K562 (cell line): ENCODE data around the gene FASTK. TPM values are rescaled to one million over a fixed set of nuclear protein-coding genes. Genes with fewer than 3 reads are reported as not detected.

Experiments
- CEBPB ChIP-seq: fragments of 450-650 bp; IDR thresholded peaks from 2 replicates; pipeline ENCODE4 v1.6.1; 2016; ENCODE audit warnings: missing genetic modification characterization, missing compliant biosample characterization
- CSDE1 ChIP-seq, 2 experiments: fragments of 450-650 bp; IDR thresholded peaks; 2 replicates each; pipeline ENCODE4 v1.6.1; 2016; ENCODE audit warnings: mild to moderate bottlenecking in 1 of 2
- DIDO1 ChIP-seq: fragments of 450-650 bp; IDR thresholded peaks from 2 replicates; pipeline ENCODE4 v1.6.1; 2016; ENCODE audit warnings: low read depth, missing biosample characterization, missing genetic modification characterization
- ESRRA ChIP-seq: fragments of 450-650 bp; IDR thresholded peaks from 2 replicates; pipeline ENCODE4 v1.6.1; 2014; ENCODE audit warnings: low read depth, mild to moderate bottlenecking, moderate library complexity, borderline replicate concordance
- FOXJ3 ChIP-seq: sonication (generic); formaldehyde crosslinking; IDR thresholded peaks from 2 replicates; pipeline ENCODE4 v1.4.0; 2020; ENCODE audit warnings: mild to moderate bottlenecking, missing genetic modification reagents
- GATAD2B ChIP-seq: fragments of 450-650 bp; IDR thresholded peaks from 2 replicates; pipeline ENCODE4 v1.6.1; 2017; ENCODE audit warnings: mild to moderate bottlenecking, borderline replicate concordance
- HNRNPH1 ChIP-seq: fragments of 200-400 bp; formaldehyde crosslinking; optimal IDR thresholded peaks from 2 replicates; pipeline ENCODE3; 2017; ENCODE audit warnings: low read depth, mild to moderate bottlenecking, low read length, moderate library complexity
- IRF2 ChIP-seq: sonication (generic); formaldehyde crosslinking; IDR thresholded peaks from 2 replicates; pipeline ENCODE4 v1.8.1; 2022; ENCODE audit warnings: mild to moderate bottlenecking, missing genetic modification reagents
- KDM1A ChIP-seq, 2 experiments: fragments of 450-650 bp; IDR thresholded peaks; 2 replicates each; pipeline ENCODE4 v1.6.1; 2016; ENCODE audit warnings: mild to moderate bottlenecking in 2 of 2
- NFATC3 ChIP-seq: fragments of 450-650 bp; IDR thresholded peaks from 2 replicates; pipeline ENCODE4 v1.6.1; 2017; ENCODE audit warnings: mild to moderate bottlenecking
- NRF1 ChIP-seq, 2 experiments: fragments of 450-650 bp; IDR thresholded peaks in 1 of 2; conservative IDR thresholded peaks in 1 of 2; 2 replicates each; pipeline ENCODE4 v1.6.1; 2014; ENCODE audit warnings: mild to moderate bottlenecking in 2 of 2
- OTX1 ChIP-seq: fragments of 450-650 bp; formaldehyde crosslinking; IDR thresholded peaks from 2 replicates; pipeline ENCODE4 v1.4.0; 2022; ENCODE audit warnings: mild to moderate bottlenecking
- RFX1 ChIP-seq: fragments of 450-650 bp; IDR thresholded peaks from 2 replicates; pipeline ENCODE4 v1.6.1; 2016; ENCODE audit warnings: mild to moderate bottlenecking, moderate library complexity
- SMAD2 ChIP-seq: fragments of 150-350 bp; IDR thresholded peaks from 2 replicates; pipeline ENCODE4 v1.6.1; 2014; ENCODE audit warnings: low read depth, mild to moderate bottlenecking, low read length
- SREBF1 ChIP-seq: fragments of 150-350 bp; IDR thresholded peaks from 2 replicates; pipeline ENCODE4 v1.6.1; 2014; ENCODE audit warnings: antibody characterized with exemption, low read depth, low read length, borderline replicate concordance
- THRAP3 ChIP-seq: fragments of 450-650 bp; IDR thresholded peaks from 2 replicates; pipeline ENCODE4 v1.6.1; 2016; ENCODE audit warnings: mild to moderate bottlenecking, inconsistent platforms, borderline replicate concordance
- ZNF121 ChIP-seq: sonication (generic); formaldehyde crosslinking; conservative IDR thresholded peaks from 2 replicates; pipeline ENCODE4 v1.8.0; 2022; ENCODE audit warnings: missing genetic modification reagents
- ZNF57 ChIP-seq: fragments of 450-650 bp; formaldehyde crosslinking; IDR thresholded peaks from 2 replicates; pipeline ENCODE4 v1.4.0; 2020; ENCODE audit warnings: mild to moderate bottlenecking, moderate library complexity
- ZNF766 ChIP-seq: fragments of 200-800 bp; sonication (Bioruptor generic); conservative IDR thresholded peaks from 2 replicates; pipeline ENCODE4 v1.6.1; 2016; ENCODE audit warnings: missing genetic modification characterization, missing compliant biosample characterization
- polyA plus RNA-seq, 8 experiments: library from polyadenylated mRNA; depleted of rRNA in 4 of 8; stranded (reverse) in 5 of 8; unstranded in 3 of 8; fragments of >200 nt; fragmentation: Nextera tagmentation in 2 of 8; fragmentation: Illumina TruSeq in 1 of 8; extraction: Ambion mirVana in 2 of 8; extraction: Trizol in 1 of 8; gene quantifications; 2 replicates each; pipeline versions ENCODE4 v1.2.1 to v1.2.3, GENCODE V29; 2011 to 2014; ENCODE audit warnings: inconsistent platforms in 1 of 8, missing spikeins in 1 of 8
- total RNA-seq, 7 experiments: library from RNA; depleted of rRNA in 6 of 7; stranded (reverse); fragments of >200 nt in 6 of 7; fragmentation: Illumina TruSeq in 2 of 7; extraction: Trizol in 2 of 7; gene quantifications; 2 replicates each; pipeline versions ENCODE4 v1.2.1 to v1.2.3, GENCODE V29; 2011 to 2021; ENCODE audit warnings: low replicate concordance in 1 of 7
- TF ChIP-seq, protein P1 (sequence below): sonication (generic); formaldehyde crosslinking; IDR thresholded peaks from 2 replicates; pipeline ENCODE4 v1.8.1; 2023; ENCODE audit warnings: mild to moderate bottlenecking, missing genetic modification reagents
- TF ChIP-seq, protein P2 (sequence below), 3 experiments: fragments of 200-800 bp in 1 of 3; fragments of 250-450 bp in 1 of 3; fragments of 450-650 bp in 1 of 3; sonication (Bioruptor Pico) in 1 of 3; sonication (Bioruptor generic) in 1 of 3; formaldehyde crosslinking in 1 of 3; IDR thresholded peaks; 2 replicates each; pipeline versions ENCODE4 v1.6.1 to v1.8.0; 2016 to 2022; ENCODE audit warnings: mild to moderate bottlenecking in 2 of 3, missing genetic modification characterization in 2 of 3, missing compliant biosample characterization in 1 of 3, moderate library complexity in 1 of 3
- TF ChIP-seq, protein P3 (sequence below), 2 experiments: fragments of 450-650 bp in 1 of 2; sonication (generic) in 1 of 2; formaldehyde crosslinking; conservative IDR thresholded peaks; 2 replicates each; pipeline versions ENCODE4 v1.4.0 to v1.8.1; 2020 to 2022; ENCODE audit warnings: mild to moderate bottlenecking in 1 of 2, missing genetic modification reagents in 1 of 2

The FASTK gene
- total and polyA plus RNA-seq, 9 of the 15 experiments (the other 6 are each of a cell fraction or from before 2014, with no cell fraction given), result 0.51 to 150 (median 48.2) TPM

DNA sequence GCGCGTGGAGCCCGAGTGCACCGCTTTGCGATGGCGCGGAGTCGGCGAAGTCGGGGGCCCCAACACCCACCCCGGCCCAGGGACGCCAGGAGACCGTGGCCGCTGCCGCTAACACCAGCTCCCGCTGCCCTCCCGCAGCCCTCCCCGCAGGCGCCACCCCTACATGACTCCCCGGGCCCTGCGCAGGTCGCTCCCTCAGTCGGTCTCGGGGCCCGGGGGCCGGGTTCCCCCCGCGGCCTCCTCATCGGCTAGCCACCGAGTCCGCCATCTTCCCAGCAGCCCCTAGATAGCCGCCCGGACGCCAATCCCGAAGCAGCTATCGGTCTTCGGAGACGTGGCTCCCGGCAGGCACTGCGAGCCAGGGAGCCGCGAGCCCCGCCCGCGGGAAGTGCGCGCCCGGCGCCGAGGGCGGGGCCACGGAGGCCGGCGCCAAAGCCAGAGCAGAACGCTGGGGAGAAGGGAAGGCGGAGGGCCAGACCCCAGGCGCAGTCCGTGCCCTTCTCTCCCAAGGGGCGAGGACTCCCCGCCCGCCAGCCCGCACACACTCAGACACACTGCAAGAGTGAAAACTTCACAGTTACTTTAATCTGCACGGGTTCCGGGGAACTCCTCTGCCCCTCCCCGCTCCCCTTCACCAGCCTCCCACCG is at the start of gene FASTK (continued):
- no peak for TF ChIP-seq CEBPB (tag)
- TF ChIP-seq SMAD2, result no peak
- TF ChIP-seq RFX1, result no peak
- TF ChIP-seq IRF2, result no peak; the same call in 1 of the 2 replicates
- peak; percentile 71 for TF ChIP-seq ESRRA
- peak; percentile 84 to 86 for TF ChIP-seq NRF1 (conservative IDR thresholded peaks at IDR 0.05 in 1 of 2, IDR thresholded peaks at IDR 0.05 in 1 of 2)
- peak; percentile 89 for TF ChIP-seq ZNF766 (CRISPR knock-in tag)
- TF ChIP-seq, protein P1, sequence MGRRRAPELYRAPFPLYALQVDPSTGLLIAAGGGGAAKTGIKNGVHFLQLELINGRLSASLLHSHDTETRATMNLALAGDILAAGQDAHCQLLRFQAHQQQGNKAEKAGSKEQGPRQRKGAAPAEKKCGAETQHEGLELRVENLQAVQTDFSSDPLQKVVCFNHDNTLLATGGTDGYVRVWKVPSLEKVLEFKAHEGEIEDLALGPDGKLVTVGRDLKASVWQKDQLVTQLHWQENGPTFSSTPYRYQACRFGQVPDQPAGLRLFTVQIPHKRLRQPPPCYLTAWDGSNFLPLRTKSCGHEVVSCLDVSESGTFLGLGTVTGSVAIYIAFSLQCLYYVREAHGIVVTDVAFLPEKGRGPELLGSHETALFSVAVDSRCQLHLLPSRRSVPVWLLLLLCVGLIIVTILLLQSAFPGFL (CRISPR knock-in tag), result no peak
- TF ChIP-seq KDM1A (IDR thresholded peaks at IDR 0.05), result no peak
- 0 out of 2 replicates have a peak, but pooled peaks have one; percentile 57 for TF ChIP-seq ZNF57 (CRISPR knock-in tag)
- TF ChIP-seq HNRNPH1, result no peak
- TF ChIP-seq, protein P2, sequence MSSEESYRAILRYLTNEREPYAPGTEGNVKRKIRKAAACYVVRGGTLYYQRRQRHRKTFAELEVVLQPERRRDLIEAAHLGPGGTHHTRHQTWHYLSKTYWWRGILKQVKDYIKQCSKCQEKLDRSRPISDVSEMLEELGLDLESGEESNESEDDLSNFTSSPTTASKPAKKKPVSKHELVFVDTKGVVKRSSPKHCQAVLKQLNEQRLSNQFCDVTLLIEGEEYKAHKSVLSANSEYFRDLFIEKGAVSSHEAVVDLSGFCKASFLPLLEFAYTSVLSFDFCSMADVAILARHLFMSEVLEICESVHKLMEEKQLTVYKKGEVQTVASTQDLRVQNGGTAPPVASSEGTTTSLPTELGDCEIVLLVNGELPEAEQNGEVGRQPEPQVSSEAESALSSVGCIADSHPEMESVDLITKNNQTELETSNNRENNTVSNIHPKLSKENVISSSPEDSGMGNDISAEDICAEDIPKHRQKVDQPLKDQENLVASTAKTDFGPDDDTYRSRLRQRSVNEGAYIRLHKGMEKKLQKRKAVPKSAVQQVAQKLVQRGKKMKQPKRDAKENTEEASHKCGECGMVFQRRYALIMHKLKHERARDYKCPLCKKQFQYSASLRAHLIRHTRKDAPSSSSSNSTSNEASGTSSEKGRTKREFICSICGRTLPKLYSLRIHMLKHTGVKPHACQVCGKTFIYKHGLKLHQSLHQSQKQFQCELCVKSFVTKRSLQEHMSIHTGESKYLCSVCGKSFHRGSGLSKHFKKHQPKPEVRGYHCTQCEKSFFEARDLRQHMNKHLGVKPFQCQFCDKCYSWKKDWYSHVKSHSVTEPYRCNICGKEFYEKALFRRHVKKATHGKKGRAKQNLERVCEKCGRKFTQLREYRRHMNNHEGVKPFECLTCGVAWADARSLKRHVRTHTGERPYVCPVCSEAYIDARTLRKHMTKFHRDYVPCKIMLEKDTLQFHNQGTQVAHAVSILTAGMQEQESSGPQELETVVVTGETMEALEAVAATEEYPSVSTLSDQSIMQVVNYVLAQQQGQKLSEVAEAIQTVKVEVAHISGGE (CRISPR knock-in tag; IDR thresholded peaks at IDR 0.05), result peak in 1 of 3 experiments; percentile 72; a peak in 2 of 6 replicates
- TF ChIP-seq, protein P3, sequence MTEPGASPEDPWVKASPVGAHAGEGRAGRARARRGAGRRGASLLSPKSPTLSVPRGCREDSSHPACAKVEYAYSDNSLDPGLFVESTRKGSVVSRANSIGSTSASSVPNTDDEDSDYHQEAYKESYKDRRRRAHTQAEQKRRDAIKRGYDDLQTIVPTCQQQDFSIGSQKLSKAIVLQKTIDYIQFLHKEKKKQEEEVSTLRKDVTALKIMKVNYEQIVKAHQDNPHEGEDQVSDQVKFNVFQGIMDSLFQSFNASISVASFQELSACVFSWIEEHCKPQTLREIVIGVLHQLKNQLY (CRISPR knock-in tag; conservative IDR thresholded peaks at IDR 0.05), result no peak; a peak in 1 of 4 replicates
- TF ChIP-seq OTX1 (CRISPR knock-in tag), result peak; percentile 78
- no peak for TF ChIP-seq SREBF1
- TF ChIP-seq NFATC3, result no peak
- no peak for TF ChIP-seq THRAP3
- TF ChIP-seq GATAD2B, result no peak
- TF ChIP-seq ZNF121 (CRISPR knock-in tag), result no peak
- no peak for TF ChIP-seq FOXJ3 (CRISPR knock-in tag)
- no peak for TF ChIP-seq CSDE1 (IDR thresholded peaks at IDR 0.05)
- TF ChIP-seq DIDO1 (tag), result peak; percentile 69; the same call in 1 of the 2 replicates
